ENCODE results near the gene PALS1.

PALS1 gene

DNA sequence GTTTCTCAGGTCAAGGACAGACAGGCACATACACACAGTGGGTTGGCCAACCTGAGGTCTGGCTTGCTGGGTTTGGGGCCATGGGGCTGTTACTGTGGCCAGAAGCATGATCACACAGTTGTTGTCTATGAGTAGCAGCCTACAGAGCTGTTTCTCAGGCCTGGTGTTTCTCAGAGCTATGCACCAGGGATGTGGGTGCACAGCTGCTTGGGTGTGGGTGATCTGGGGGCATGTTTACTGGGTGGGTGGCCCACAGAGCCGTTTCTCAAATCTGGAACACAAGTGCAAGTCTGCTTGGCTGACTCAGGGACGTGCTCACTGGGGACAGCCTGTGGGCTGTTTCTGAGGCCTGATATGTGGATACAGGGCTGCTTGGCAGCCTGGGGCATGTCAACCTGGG is 23.1 kb upstream of the PALS1 start:
- no peak overlapping the region for H3K4me3 ChIP-seq (replicated peaks; ENCODE audit: low read depth, low read length)

DNA sequence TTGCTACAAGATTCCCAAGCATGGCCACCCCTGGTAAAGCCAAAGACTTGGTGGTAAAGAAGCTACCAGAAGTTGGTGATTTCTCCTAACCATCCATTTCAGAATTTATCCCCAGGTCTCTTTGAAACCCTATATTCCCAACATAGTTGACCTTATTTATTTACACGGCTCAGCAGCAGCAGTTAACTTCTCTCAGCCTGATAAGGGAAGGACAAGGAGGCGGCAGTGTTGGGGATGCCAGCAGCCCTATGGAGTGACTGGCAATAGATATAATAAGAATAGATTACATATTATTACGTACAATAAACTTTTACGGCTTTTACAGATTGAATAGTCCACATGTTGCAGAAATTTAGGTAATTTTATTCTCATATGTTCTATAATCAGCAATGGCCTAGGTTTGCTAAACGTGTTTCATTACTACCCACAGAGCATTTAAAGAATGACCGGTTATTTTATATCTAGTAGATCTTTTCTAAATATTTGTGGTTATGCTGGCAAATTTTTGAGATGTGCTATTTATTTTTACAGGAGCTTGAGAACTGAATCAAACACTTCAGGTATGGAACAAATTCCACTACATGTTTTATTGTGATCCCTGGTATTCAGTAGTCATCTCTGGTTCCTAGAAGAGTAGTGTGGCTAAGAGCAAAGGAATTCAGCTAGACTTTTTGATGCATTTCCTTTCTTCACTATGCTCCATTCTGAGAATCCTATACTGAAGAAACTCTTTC is 19.8 kb upstream of the PALS1 start:
- TF ChIP-seq, protein P1, sequence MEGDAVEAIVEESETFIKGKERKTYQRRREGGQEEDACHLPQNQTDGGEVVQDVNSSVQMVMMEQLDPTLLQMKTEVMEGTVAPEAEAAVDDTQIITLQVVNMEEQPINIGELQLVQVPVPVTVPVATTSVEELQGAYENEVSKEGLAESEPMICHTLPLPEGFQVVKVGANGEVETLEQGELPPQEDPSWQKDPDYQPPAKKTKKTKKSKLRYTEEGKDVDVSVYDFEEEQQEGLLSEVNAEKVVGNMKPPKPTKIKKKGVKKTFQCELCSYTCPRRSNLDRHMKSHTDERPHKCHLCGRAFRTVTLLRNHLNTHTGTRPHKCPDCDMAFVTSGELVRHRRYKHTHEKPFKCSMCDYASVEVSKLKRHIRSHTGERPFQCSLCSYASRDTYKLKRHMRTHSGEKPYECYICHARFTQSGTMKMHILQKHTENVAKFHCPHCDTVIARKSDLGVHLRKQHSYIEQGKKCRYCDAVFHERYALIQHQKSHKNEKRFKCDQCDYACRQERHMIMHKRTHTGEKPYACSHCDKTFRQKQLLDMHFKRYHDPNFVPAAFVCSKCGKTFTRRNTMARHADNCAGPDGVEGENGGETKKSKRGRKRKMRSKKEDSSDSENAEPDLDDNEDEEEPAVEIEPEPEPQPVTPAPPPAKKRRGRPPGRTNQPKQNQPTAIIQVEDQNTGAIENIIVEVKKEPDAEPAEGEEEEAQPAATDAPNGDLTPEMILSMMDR (IDR thresholded peaks at IDR 0.05; ENCODE audit: low read depth, low read length, missing control alignments): no peak
- DNase-seq (ENCODE audit: extremely low read depth, low read depth): no peak
- no peak overlapping the region for H3K4me3 ChIP-seq (replicated peaks; ENCODE audit: low read depth, low read length)

More for the DNA sequence above, 23.1 kb upstream of the PALS1 start:
- TF ChIP-seq, protein P1 (IDR thresholded peaks at IDR 0.05; ENCODE audit: low read depth, low read length, missing control alignments): no peak
- no peak for DNase-seq (ENCODE audit: extremely low read depth, low read depth)

DNA sequence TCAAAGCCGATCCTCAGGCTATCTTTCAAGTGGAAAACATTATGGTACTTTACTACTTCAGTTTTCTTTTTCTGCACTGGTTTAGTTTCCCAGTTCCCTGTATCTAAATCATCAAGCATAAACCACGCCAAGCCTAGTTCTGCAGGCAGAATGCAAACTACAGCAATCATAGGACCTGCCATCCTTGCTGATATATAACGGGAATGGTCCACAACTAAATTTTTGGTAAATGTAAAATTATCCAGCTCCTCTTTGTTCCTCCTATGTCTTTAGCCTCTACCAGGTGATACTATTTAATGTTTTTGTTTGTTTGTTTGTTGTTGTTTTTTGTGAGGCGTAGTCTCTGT is 19.3 kb upstream of the PALS1 start:
- no peak for DNase-seq (ENCODE audit: extremely low read depth, low read depth)
- TF ChIP-seq, protein P1 (IDR thresholded peaks at IDR 0.05; ENCODE audit: low read depth, low read length, missing control alignments): no peak
- no peak overlapping the region for H3K4me3 ChIP-seq (replicated peaks; ENCODE audit: low read depth, low read length)

DNA sequence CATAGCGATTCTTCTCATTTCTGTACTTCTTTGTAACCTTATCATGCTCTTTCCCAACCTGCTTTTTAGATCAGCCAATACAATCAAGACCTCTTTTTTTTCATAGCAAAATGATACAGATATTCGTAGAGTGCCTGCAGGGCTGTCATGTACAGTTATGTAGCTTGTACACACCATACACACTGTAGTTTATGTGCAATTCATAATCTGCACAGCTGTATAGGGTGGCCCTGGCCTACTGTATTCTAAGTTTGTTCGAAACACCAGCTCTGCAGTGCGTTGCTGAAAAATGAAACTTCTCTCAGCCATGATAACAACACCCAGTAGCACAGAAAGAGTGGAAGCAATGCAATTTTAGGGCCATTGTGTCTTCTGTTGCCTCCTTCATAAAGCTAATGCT is 15.7 kb upstream of the PALS1 start:
- no peak for DNase-seq (ENCODE audit: extremely low read depth, low read depth)
- TF ChIP-seq, protein P1 (IDR thresholded peaks at IDR 0.05; ENCODE audit: low read depth, low read length, missing control alignments): no peak

DNA sequence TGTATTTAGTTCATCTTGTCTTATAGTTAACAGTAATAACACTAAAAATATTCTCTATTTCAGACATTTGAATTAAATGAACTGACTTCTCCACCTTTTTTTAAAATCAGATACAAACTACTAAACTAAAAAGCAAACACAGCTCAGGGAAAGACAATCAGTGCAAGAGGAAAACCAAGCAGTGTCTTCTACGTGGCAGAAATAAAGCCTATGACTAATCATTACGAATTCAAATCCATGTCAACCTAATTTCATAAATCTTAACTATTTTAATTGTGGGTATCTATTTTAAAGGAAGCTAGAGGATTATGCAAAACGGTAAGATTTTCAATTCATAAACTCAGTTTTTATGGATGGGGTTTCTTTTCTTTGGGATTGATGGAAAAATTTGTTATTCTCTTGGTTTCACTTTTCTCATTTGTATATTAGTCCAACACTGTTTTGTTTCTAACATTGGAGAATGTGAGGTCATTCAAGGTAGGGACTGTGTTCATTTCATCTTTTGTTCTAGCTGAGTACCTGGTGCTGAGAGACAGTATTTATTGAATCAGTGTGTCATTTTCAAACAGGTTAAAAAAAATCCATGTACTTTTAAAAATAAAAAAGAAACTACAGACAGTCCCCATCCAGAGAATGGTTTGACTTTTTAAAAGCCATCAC is 12.8 kb upstream of the PALS1 start:
- H3K4me3 ChIP-seq (replicated peaks; ENCODE audit: low read depth, low read length): no peak overlapping the region
- no peak for DNase-seq (ENCODE audit: extremely low read depth, low read depth)
- TF ChIP-seq, protein P1 (IDR thresholded peaks at IDR 0.05; ENCODE audit: low read depth, low read length, missing control alignments): no peak

More for the DNA sequence above, 15.7 kb upstream of the PALS1 start:
- no peak overlapping the region for H3K4me3 ChIP-seq (replicated peaks; ENCODE audit: low read depth, low read length)

DNA sequence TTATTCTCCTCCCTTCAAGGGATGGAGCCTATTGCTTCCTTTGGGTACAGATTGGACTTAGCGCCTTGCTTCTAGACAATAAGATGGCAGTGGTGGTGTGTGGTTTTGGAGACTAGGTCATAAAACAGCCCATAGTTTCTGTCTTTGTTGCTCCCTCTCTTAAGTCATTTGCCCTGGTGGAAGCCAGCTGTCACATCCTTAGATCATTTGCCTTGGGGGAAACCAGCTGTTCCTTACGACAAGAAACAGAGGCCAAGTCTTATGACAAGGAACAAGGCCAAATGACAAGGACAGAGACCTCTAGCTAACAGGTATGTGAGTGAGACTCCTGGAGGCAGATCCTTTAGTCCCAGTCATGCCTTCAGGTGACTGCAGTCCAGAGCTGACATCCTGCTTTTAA is 9.2 kb upstream of the PALS1 start:
- no peak for DNase-seq (ENCODE audit: extremely low read depth, low read depth)
- no peak overlapping the region for H3K4me3 ChIP-seq (replicated peaks; ENCODE audit: low read depth, low read length)
- TF ChIP-seq, protein P1 (IDR thresholded peaks at IDR 0.05; ENCODE audit: low read depth, low read length, missing control alignments): no peak
